Subcutaneous adipose tissue (tissue), 4 donors: Measurements from ENCODE around the gene CALN1. TPM values are rescaled to one million over a fixed set of nuclear protein-coding genes. Genes with fewer than 3 reads are reported as not detected.

ENCODE experiments used
- total RNA-seq, 4 donors: library from RNA; depleted of rRNA; stranded (reverse); fragments of >200 nt; gene quantifications; one replicate each; pipeline ENCODE4 v1.1.0, GENCODE V29; 2016
- TF ChIP-seq, protein P1 (sequence below): fragments of 450-650 bp; IDR thresholded peaks from one replicate; pipeline ENCODE4 v1.5.1; 2016; ENCODE audit warnings: low read depth, mild to moderate bottlenecking, control low read depth, antibody characterized with exemption, moderate library complexity

Gene CALN1
- total RNA-seq, 4 donors from 2014 or later: 0.19 to 0.68 (median 0.22) TPM; not detected in 1

DNA sequence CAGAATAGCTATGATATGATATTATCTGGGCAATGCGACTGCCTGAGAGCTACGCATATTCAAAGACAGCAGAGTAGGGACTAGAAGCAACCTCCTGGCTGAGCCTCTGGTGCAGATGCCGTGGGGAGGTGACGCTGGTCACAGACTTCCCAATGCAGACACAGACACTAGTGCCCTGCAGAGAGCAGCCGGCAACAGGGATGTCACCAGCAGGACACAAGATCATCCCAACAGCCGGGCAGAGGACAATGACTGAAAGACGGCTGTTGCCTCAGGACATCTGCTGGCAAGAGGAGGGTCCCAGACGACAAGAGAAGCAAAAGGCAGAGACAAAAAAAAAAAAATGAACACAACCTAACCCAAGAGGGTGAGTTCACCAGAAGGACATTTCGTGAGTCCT lies 104.6 kb downstream of the CALN1 start:
- TF ChIP-seq, protein P1, sequence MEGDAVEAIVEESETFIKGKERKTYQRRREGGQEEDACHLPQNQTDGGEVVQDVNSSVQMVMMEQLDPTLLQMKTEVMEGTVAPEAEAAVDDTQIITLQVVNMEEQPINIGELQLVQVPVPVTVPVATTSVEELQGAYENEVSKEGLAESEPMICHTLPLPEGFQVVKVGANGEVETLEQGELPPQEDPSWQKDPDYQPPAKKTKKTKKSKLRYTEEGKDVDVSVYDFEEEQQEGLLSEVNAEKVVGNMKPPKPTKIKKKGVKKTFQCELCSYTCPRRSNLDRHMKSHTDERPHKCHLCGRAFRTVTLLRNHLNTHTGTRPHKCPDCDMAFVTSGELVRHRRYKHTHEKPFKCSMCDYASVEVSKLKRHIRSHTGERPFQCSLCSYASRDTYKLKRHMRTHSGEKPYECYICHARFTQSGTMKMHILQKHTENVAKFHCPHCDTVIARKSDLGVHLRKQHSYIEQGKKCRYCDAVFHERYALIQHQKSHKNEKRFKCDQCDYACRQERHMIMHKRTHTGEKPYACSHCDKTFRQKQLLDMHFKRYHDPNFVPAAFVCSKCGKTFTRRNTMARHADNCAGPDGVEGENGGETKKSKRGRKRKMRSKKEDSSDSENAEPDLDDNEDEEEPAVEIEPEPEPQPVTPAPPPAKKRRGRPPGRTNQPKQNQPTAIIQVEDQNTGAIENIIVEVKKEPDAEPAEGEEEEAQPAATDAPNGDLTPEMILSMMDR: no peak

DNA sequence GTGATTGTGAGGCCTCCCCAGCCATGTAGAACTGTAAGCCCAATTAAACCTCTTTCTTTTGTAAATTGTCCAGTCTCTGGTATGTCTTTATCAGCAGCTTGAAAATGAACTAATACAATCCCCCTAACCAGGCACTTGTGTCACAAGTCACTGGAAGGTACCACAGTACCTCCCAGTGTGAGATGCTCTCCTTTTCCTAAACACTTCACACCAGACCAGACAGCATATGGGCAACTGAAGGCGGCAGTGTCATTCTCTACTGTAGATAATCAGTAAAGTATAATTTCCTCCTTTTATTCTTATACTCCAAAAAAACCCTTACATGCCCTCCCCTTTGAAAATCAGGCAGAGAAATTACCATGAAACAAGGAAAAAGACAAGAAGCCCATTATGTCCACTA lies 113.2 kb downstream of the CALN1 start:
- TF ChIP-seq, protein P1: no peak

DNA sequence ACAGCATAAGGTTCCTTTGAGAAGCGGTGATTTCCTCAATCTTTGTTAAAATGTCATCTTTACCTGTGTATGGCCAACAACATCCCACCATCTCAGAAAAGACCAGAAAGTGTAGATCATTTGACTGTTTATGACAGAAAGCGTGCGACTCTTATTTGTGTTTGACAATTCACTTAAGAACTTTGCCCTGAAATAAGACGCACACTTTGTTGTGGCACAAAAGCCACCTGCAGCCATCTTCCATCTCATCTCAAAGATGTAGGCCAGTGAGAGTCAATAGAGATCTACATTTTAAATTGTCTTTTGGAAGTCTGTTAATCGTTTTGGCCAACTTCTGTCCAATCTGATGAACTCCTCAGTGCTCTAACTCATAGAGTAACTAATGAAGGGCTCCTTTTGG lies 114.0 kb downstream of the CALN1 start:
- TF ChIP-seq, protein P1: no peak

DNA sequence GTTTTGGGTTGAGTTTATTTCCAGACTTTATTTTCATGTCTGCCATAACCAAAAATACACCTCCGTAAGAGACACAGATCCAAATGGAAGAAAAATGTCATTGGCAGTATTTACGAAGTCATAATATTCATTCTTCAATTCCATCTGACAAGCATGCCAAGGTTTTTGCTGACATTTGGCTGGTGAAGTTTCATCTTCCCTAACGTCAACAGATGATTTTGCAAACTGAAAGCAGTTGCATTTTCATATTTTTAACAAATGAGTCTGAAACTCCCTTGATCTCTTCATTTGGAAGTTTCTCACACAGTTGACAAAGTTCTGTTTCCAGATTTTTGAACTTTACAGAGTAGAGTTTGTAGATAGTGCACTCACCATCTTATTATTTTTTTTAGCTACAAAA lies 114.5 kb downstream of the CALN1 start:
- TF ChIP-seq, protein P1: no peak

DNA sequence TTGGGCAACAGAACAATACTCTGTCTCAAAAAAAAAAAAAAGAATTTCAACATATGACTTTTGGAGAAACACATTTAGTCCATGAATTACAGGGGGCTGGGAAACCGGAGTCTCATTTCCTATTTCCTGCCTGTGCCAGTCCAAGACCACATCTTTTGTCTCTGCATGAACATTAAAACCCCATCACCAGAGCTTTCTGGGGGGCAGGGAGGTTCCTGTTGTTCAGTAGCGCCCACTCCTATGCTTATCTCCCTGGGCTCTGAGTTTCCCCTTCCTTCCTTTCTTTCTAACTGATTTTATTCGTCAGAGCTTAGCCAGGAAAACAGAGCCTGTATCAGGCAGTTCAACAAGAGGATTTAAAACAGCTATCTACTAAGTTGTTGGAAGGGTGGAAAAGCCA lies 119.3 kb downstream of the CALN1 start:
- TF ChIP-seq, protein P1: no peak

DNA sequence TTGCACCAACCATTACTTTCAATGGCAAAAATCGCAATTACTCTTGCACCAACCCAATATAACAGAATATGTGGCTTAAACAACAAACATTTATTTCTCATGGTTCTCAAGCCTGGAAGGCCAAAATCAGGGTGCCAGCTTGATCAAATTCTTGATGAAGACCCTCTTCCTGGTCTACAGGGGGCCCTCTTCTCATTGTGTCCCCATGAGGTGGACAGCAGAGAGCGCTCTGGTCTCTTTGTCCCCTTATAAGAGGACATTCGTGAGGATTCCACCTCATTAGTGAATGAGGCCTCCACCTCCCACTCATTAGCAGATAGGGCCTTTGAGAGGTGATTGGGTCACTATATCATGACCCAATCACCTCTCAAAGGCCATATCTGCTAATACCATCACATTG lies 120.0 kb downstream of the CALN1 start:
- TF ChIP-seq, protein P1: no peak

DNA sequence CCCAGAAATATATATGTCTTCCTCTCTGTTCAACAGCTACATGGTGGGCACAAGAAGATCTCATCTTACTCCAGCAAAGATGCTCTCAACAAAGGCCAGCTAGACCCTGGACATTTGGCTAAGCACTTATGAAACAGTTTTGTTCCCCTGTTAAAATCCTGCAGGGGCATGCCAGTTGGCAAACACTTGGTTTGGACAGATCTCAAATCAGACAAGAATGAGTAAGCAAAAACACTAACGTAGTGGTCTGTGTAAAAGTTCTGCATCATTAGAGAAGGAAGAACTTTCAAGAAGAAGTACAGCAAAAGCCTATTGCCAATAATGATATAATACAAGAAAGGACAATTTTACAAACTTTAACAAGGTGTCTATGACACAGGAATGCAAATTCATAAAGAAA lies 125.6 kb downstream of the CALN1 start:
- TF ChIP-seq, protein P1: no peak

DNA sequence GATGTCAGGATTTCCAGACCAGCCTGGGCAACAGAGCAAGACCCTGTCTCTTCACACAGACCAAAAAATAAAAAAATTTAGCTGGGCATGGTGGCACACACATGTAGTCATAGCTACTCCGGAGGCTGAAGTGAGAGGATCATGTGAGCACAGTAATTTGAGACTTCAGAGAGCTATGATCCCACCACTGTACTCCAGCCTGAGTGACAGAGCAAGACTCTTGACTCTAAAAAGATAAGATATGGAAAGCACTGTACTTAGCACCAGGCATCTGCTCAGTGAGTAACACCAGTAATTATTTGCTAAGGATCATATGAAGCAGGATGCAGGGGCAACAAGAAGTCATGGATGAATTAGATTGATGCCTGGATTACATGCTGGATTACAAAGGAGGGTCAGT lies 128.8 kb downstream of the CALN1 start:
- TF ChIP-seq, protein P1: no peak
